ENCODE results near the gene TTN. TPM values are rescaled to one million over a fixed set of nuclear protein-coding genes. Genes with fewer than 3 reads are reported as not detected.

Gene TTN
- total and polyA plus RNA-seq, 2 of the 8 experiments (the other 6 are each of a cell fraction or from before 2014, with no cell fraction given) = 0.30 to 9.7 TPM

DNA sequence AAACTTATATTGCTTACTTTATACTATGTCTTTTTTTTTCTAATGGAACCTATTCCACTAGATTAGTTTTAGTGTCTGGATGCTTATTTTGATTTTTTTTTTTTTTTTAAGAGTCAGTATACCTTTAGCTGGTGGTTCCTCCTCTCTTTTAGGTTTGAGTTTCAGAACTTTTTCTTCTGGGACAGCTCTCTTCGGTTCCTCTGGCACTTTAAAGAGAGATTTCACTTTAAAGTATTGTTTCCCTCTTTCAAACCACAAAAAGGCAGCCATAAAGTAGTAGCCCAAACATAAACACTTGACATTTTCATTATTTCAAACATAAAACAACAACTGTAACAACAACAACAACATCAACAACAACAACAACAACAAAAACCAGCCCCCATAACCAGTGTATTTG lies 123.3 kb downstream of the TTN start:
- no peaks in the 10 kb centered on the region for H3K9me3 ChIP-seq (ENCODE audit: insufficient read depth in 2 of 2, low read depth in 1 of 2, low read length in 1 of 2)
- H3K23me2 ChIP-seq (ENCODE audit: low read depth, low read length) = no peaks in the 10 kb centered on the region
- no peaks in the 10 kb centered on the region for H3K4me1 ChIP-seq (replicated peaks in 1 of 4; ENCODE audit: control insufficient read depth in 3 of 4, insufficient read depth in 4 of 4, low read length in 3 of 4)
- H3K27ac ChIP-seq (ENCODE audit: low read depth, low read length) = no peak overlapping the region
- no peak overlapping the region for H3K18ac ChIP-seq (ENCODE audit: extremely low read depth, low read length)
- 77% methylated on average over 1 of the region's 1 CpG; no CpG with 5 or more reads in 1 of the 2 experiments for WGBS, 2 experiments (ENCODE audit: extremely low coverage in 1 of 2, insufficient coverage in 1 of 2, insufficient read length in 1 of 2, insufficient replicate concordance in 2 of 2, low coverage in 1 of 2, low lambda C conversion rate in 2 of 2, missing lambda C conversion rate in 1 of 2)
- H2BK20ac ChIP-seq (ENCODE audit: low read length) = no peak overlapping the region
- no peak overlapping the region for H2AFZ ChIP-seq (ENCODE audit: low read length)
- no peak overlapping the region for H3K56ac ChIP-seq (replicated peaks; ENCODE audit: insufficient read length, low read depth, low read length)
- TF ChIP-seq BCL11A (IDR thresholded peaks at IDR 0.05; ENCODE audit: low read depth in 2 of 2, low read length in 2 of 2) (no peak), POLR2AphosphoS5 (IDR thresholded peaks at IDR 0.05; ENCODE audit: low read depth, low read length) (no peak), MAFK (IDR thresholded peaks at IDR 0.05; ENCODE audit: low read depth, low read length) (no peak), PHF8 (conservative IDR thresholded peaks at IDR 0.05; ENCODE audit: low read depth, low read length) (no peak), SAP30 (IDR thresholded peaks at IDR 0.05; ENCODE audit: insufficient read depth, insufficient replicate concordance, low read length) (no peak), RXRA (IDR thresholded peaks at IDR 0.05; ENCODE audit: insufficient read depth, low read depth, low read length) (no peak)
- TF ChIP-seq, protein P1, sequence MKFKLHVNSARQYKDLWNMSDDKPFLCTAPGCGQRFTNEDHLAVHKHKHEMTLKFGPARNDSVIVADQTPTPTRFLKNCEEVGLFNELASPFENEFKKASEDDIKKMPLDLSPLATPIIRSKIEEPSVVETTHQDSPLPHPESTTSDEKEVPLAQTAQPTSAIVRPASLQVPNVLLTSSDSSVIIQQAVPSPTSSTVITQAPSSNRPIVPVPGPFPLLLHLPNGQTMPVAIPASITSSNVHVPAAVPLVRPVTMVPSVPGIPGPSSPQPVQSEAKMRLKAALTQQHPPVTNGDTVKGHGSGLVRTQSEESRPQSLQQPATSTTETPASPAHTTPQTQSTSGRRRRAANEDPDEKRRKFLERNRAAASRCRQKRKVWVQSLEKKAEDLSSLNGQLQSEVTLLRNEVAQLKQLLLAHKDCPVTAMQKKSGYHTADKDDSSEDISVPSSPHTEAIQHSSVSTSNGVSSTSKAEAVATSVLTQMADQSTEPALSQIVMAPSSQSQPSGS (IDR thresholded peaks at IDR 0.05; ENCODE audit: low read length) = no peak
- no peak overlapping the region for H2BK5ac ChIP-seq (ENCODE audit: low read depth, low read length)
- no peaks in the 10 kb centered on the region for H3K79me2 ChIP-seq (ENCODE audit: control insufficient read depth in 1 of 2, insufficient read depth in 2 of 2, low read length in 2 of 2)
- no peaks in the 10 kb centered on the region for H3K36me3 ChIP-seq (ENCODE audit: control insufficient read depth in 2 of 4, insufficient read depth in 4 of 4, low read length in 3 of 4)
- H4K5ac ChIP-seq (ENCODE audit: insufficient read length, low read depth, low read length) = no peak overlapping the region
- FAIRE-seq = no peak
- CTCF ChIA-PET (ENCODE audit: partially characterized antibody) = interaction anchor here (0.6 to 1.8 kb wide), 2 partner anchors 17 to 196 kb away, joined by 3 to 9 read pairs; no protein-coding TSS in a partner anchor
- H3K4ac ChIP-seq (replicated peaks; ENCODE audit: insufficient read length, low read depth, low read length) = no peak overlapping the region
- H3K4me2 ChIP-seq (ENCODE audit: insufficient read depth in 1 of 2, low read depth in 2 of 2, low read length in 2 of 2) = no peak overlapping the region
- H4K91ac ChIP-seq (replicated peaks; ENCODE audit: insufficient read length, low read length) = no peak overlapping the region
- no peak overlapping the region for H2BK12ac ChIP-seq (ENCODE audit: low read depth, low read length)
- H3K9ac ChIP-seq (replicated peaks in 1 of 4; ENCODE audit: extremely low read depth in 1 of 4, low read depth in 3 of 4, low read length in 3 of 4) = no peak overlapping the region
- no peak overlapping the region for H3K23ac ChIP-seq (ENCODE audit: insufficient read length)
- peaks cover 0 to 3% of the 10 kb centered on the region in 2 experiments for H4K20me1 ChIP-seq (replicated peaks in 1 of 2; ENCODE audit: control insufficient read depth in 1 of 2, insufficient read depth in 2 of 2, low read length in 2 of 2)
- no peaks in the 10 kb centered on the region for H3K79me1 ChIP-seq (ENCODE audit: low read depth, low read length)
- H3K27me3 ChIP-seq (replicated peaks in 1 of 4; ENCODE audit: control insufficient read depth in 3 of 4, extremely low read depth in 1 of 4, insufficient read depth in 3 of 4, low read length in 3 of 4) = no peaks in the 10 kb centered on the region
- no peak overlapping the region for H3K14ac ChIP-seq (ENCODE audit: insufficient read length)
- DNase-seq (ENCODE audit: low read depth in 1 of 2, low spot score in 2 of 2) = no peak
- no peak overlapping the region for H4K8ac ChIP-seq (ENCODE audit: extremely low read depth, insufficient read depth, low read length)
- no peak overlapping the region for H3K4me3 ChIP-seq (ENCODE audit: extremely low read depth in 1 of 4, insufficient read depth in 2 of 4, low read depth in 3 of 4, low read length in 4 of 4)
- no peak overlapping the region for H2AK5ac ChIP-seq (ENCODE audit: low read depth, low read length)
- H2BK15ac ChIP-seq (ENCODE audit: low read length) = no peak overlapping the region
- POLR2A ChIA-PET (ENCODE audit: partially characterized antibody) = interaction anchor here (0.6 kb wide), 1 partner anchor 17 kb away, joined by 3 read pairs; no protein-coding TSS in a partner anchor
- no peak overlapping the region for H2BK120ac ChIP-seq (replicated peaks; ENCODE audit: low read depth, low read length)

Data from H1 (cell line).